Bronchial epithelial cell (primary cell): ENCODE measurements around the gene SLC25A11. TPM values are rescaled to one million over a fixed set of nuclear protein-coding genes. Genes with fewer than 3 reads are reported as not detected.
A peak's percentile ranks its signal among the peaks of the same experiment; 100 is the strongest.

Experiments used
- DNase-seq: peaks from one replicate; pipeline ENCODE4 v3.0.0-alpha.2; 2010; ENCODE audit warnings: low read depth
- FAIRE-seq: peaks from 2 replicates; lab custom pipeline; 2011; peaks lifted over from hg19 to GRCh38; lab: Jason Lieb, UNC
- H3K27me3 ChIP-seq: 2 replicates; pipeline ENCODE4 v1.5.1; 2011; ENCODE audit warnings: low read length; ENCODE audit not compliant: control insufficient read depth, insufficient read depth
- H3K36me3 ChIP-seq: 2 replicates; pipeline ENCODE4 v1.5.1; 2011; ENCODE audit warnings: low read length; ENCODE audit not compliant: control insufficient read depth, insufficient read depth
- H3K4me3 ChIP-seq: 2 replicates; pipeline ENCODE4 v1.5.1; 2011; ENCODE audit warnings: mild to moderate bottlenecking, low read depth, low read length, control low read depth
- CTCF ChIP-seq: IDR thresholded peaks from 2 replicates; pipeline ENCODE4 v1.5.1; 2011; ENCODE audit warnings: mild to moderate bottlenecking, moderate library complexity, low read length, control low read depth, inconsistent platforms; ENCODE audit not compliant: insufficient read depth, severe bottlenecking
- total RNA-seq: library from RNA; depleted of rRNA; stranded (reverse); fragments of >200 nt; gene quantifications from 2 replicates; pipeline ENCODE4 v1.2.1, GENCODE V29; 2014

SLC25A11 gene
- total RNA-seq, 1 donor from 2014 or later = 51.6 TPM

GRCh38 chr17:4901648-4902344, 38.0 kb downstream of the SLC25A11 start:
- H3K4me3 ChIP-seq = no peak overlapping the region
- peaks cover 5% of the 10 kb centered on the region for H3K36me3 ChIP-seq
- FAIRE-seq (no peak), DNase-seq (no peak)
- H3K27me3 ChIP-seq = no peaks in the 10 kb centered on the region
- TF ChIP-seq CTCF = no peak

- no peak for DNase-seq
- FAIRE-seq = no peak
- no peaks in the 10 kb centered on the region for H3K27me3 ChIP-seq
These were observed 38.7 kb downstream of the SLC25A11 start for GRCh38 chr17:4901108-4901647.

GRCh38 chr17:4900231-4901107, 39.4 kb downstream of the SLC25A11 start:
- FAIRE-seq (no peak), DNase-seq (no peak)
- Histone ChIP-seq H3K4me3 (peak overlapping the region; percentile 45), H3K36me3 (peaks cover 15% of the 10 kb centered on the region), H3K27me3 (no peaks in the 10 kb centered on the region)
- no peak for TF ChIP-seq CTCF

More at GRCh38 chr17:4901108-4901647, 38.7 kb downstream of the SLC25A11 start:
- no peak overlapping the region for H3K4me3 ChIP-seq
- peaks cover 10% of the 10 kb centered on the region for H3K36me3 ChIP-seq
- TF ChIP-seq CTCF = no peak

GRCh38 chr17:4899341-4900230, 40.3 kb downstream of the SLC25A11 start, which contains the start of gene C17orf107:
C17orf107 (plus strand) TSS chr17:4899536; CDS start chr17:4899763, 227 bp downstream.
- TF ChIP-seq CTCF = no peak
- Histone ChIP-seq H3K36me3 (peaks cover 24% of the 10 kb centered on the region), H3K27me3 (no peaks in the 10 kb centered on the region), H3K4me3 (peak within 1 kb of the TSS; percentile 45)
- FAIRE-seq (no peak), DNase-seq (peak; percentile 86)

- DNase-seq (no peak), FAIRE-seq (no peak)
- Histone ChIP-seq H3K27me3 (no peaks in the 10 kb centered on the region), H3K36me3 (peaks cover 30% of the 10 kb centered on the region), H3K4me3 (peak overlapping the region; percentile 45)
- TF ChIP-seq CTCF = no peak
These were observed 40.9 kb downstream of the SLC25A11 start for GRCh38 chr17:4898927-4899326.
